ENCODE measurements around the gene EPHA4.

The EPHA4 gene

GRCh38 chr2:221392228-221392881 lies 179.7 kb downstream of the EPHA4 start:
- DNase-seq (ENCODE audit: low read depth in 2 of 2): no peak

DNA sequence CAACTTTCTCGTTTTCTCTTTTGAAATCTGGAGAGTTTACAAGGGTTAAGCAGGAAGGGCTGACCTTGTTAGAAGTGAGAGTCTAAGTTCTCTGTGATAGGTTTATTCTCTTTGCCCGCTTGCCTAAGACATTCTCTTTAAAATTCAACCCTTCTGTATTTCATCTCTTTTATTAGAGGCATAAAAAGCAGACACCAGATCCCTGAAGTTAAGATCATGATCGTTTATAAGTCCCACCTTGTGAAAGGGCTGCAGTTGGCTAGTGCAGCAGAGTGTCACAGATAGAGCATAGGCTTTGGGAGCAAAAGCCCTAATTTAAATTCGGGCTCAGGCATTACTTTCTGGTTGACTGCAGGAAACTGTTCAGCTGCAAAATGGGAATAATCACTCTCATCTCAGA lies 181.2 kb downstream of the EPHA4 start:
- no peak for DNase-seq (ENCODE audit: low read depth in 2 of 2)

- DNase-seq (ENCODE audit: low read depth in 2 of 2): no peak
These were observed 182.2 kb downstream of the EPHA4 start for GRCh38 chr2:221389904-221390303.

DNA sequence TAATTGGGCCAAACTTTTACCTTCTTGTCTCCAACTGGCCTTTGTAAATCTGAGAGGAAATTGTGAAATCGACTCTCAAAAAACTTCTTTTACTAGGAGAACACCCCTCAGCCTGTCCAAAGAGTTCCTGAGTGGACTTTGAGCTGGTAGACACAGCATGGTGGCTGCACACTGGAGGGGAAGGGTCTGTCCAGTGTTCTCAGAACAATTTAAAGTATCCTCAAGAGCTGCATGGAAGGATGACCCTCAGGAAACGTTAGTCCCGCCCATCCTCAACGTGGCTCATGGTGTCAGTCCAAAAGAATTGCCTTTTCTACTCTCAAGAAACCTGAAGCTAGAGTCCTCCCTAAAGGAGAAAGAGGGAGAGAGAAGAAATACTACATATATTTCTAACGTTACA lies 182.7 kb downstream of the EPHA4 start:
- DNase-seq (ENCODE audit: low read depth in 2 of 2): no peak

- DNase-seq (ENCODE audit: low read depth in 2 of 2): no peak
These were observed 183.2 kb downstream of the EPHA4 start for GRCh38 chr2:221388891-221389290.

DNA sequence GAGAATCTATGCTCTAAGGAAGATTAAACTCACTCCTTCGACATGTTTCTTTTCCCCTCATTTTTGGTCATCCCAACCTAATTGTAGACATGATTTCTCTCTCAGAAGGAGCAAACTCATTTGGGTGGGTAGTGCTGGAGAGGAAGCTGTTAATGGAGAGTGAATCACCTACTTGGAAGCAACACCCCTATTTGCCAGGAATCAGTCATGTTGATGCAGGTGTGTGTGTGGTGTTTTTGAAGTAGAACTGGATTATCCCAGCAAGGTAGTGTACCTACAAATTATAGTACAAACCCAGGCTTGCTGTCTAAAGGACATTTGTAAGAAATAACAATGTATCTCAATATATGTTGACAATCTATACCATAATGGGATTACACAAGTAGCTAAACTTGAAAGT lies 186.4 kb downstream of the EPHA4 start:
- DNase-seq (ENCODE audit: low read depth in 2 of 2): no peak

DNA sequence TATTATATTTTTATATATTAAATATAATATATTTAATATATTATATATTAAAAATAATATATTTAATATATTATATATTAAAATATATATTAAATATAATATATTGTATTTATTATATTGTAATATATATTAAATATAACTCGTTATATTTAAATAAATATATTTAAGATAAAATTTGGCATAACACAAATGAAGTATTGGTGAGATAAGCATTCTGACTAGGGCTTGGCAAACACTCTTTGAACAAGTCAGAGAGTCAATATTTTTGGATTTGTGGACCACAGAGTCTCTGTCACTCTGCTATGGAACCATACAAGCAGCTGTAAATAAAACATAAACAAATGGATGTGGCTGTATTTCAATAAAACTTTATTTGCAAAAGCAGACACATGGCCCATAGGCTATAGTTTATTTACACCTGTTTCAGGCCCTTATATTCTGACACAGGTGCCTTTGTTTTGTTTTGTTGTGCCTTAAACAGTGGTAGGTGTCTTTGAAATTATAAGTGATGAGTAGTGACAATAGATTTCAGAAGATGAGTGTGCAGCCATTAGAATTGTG lies 190.1 kb downstream of the EPHA4 start:
- no peak for DNase-seq (ENCODE audit: low read depth in 2 of 2)

GRCh38 chr2:221380686-221381085 lies 191.4 kb downstream of the EPHA4 start:
- no peak for DNase-seq (ENCODE audit: low read depth in 2 of 2)

DNA sequence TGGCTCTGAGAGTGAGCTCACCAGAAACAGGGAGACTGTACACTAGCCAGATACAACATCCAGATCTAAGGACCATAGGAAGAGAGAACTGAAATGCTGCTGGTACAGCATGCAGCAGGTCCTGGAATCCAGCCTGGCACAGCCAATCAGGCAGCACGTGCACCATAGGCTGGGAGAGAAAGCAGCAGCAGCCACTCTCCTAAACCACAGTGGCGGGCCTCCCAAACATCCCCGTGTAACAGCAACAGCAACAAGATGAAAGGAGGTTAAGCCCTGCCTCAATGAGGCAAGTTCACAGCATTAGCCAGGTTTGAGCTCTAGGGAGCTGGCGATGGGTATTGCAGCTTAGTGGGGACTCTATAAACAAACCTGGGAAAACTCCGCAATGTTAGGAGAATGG lies 192.0 kb downstream of the EPHA4 start:
- DNase-seq (ENCODE audit: low read depth in 2 of 2): no peak

- DNase-seq (ENCODE audit: low read depth in 2 of 2): no peak
These were observed 194.5 kb downstream of the EPHA4 start for GRCh38 chr2:221377597-221377996.

GRCh38 chr2:221377066-221377465 lies 195.0 kb downstream of the EPHA4 start:
- no peak for DNase-seq (ENCODE audit: low read depth in 2 of 2)

DNA sequence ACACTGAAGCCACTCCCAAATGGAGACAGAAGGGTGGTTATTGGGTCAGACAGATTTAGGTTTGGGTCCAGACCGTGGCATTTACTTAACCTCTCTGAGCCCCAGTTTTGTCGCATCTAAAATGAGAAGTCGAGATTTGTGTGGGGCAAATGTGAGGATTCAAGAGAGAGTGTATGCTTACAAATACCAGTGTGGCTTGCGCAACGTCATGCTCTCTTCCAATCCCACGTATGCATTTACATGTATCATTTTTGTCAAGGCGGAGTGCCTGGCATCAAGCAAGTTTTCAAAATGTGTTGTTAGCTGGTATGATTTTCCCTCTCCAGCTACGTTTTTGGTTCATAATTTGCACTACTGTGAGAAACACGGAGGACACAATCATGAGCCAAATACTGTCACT lies 197.9 kb downstream of the EPHA4 start:
- DNase-seq (ENCODE audit: low read depth in 2 of 2): no peak

DNA sequence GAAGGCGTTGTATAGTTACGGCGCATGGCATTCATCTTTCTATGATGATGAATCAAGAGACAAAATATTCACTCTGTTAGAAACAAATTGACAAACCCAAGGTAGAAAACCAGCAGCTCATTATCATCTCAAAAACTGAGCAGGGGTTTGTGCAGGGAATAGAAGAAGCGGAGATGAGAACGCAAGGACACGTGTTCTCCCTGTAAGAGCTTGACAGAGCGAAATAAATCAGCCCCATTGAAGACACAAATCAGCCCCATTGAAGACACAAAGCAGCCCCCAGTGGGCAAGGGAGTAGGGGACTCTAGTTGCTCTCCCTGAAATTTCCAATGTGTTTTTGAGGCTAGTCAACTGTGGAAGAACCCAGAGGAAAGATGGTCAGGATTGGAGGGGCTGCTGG lies 199.2 kb downstream of the EPHA4 start:
- DNase-seq (ENCODE audit: low read depth in 2 of 2): no peak

DNA sequence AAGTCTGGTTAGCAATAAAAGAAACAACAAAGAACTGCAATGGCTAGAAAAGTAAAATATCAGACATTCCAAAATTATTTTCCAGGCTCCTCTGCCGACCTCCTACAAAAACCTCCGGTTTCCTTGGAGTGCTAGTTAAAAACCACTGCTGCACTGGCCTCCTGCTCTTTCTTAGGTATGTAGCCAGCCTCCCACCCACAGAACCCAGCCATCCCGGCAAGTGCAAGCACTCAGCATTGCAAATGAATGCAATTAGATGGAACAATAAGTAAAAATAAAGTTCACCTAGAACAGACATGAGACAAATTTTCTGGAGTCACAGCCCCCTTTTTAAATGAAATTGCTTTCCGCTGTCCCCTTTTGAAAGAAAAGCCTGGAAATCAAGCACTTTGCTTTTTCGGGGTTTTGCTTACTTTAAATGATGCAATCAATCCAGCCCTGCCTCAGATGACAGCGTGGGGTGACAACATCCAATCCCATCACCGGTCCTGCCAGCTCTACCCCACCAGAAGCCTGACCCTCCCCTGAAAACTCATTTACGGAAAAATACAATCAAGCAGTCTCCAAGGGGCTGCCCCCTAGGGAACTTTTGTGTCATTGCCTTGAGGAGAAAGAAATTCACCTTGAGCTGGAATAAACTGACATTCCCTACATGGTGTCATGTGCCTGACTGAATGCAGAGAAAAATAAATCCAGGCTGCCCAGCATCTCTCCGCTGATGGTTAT lies 199.8 kb downstream of the EPHA4 start:
- DNase-seq (ENCODE audit: low read depth in 2 of 2): no peak

GRCh38 chr2:221371347-221371746 lies 200.8 kb downstream of the EPHA4 start:
- DNase-seq (ENCODE audit: low read depth in 2 of 2): no peak

- DNase-seq (ENCODE audit: low read depth in 2 of 2): no peak
These were observed 201.3 kb downstream of the EPHA4 start for GRCh38 chr2:221370857-221371211.

DNA sequence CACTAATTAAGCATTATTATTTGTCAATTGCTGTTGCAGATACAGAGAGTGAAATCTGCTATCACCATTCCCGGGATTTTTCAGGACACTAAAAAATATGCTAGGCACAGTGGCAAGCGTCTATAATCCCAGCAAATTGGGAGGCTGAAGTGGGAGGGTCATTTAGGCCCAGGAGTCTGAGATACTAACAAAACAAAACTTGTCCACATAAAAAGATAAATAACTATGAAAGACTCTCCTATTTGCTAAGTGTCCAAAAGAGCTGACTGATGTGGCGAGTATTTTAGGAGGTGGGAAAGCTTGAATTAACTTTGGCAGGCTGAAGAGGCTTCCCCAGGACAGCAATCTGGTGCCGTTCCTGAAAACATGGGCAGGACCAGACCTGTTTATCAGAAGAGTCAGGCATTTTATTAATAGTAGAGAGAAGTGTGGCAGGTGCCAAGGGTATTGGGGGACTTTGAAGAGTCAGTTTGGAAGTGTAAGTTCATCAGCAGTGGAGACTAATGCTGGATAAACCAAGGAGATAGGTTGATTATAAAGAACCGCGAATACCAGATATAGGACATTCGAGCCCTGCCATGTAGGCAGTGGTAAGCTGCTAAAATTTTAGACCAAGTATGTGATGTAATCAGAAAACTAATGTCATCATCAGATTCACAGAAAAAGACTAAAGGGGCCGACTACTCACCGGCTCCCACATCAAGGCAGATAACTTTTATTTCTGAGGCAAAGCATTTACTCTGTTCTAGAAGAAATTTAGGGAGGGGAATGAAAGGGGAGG lies 201.8 kb downstream of the EPHA4 start:
- DNase-seq (ENCODE audit: low read depth in 2 of 2): no peak
